K562 (cell line): ENCODE results near the gene NCBP2. TPM values are rescaled to one million over a fixed set of nuclear protein-coding genes. Genes with fewer than 3 reads are reported as not detected.

Experiments used
- CBX3 ChIP-seq, 2 experiments: IDR thresholded peaks; 1 replicate in 1 of 2; 2 replicates in 1 of 2; pipeline ENCODE4 v1.6.1; 2012; ENCODE audit warnings: inconsistent platforms in 2 of 2, low read length in 2 of 2, borderline replicate concordance in 1 of 2, control low read depth in 1 of 2
- E2F8 ChIP-seq: fragments of 450-650 bp; IDR thresholded peaks from 2 replicates; pipeline ENCODE4 v1.7.1; 2018; ENCODE audit warnings: mild to moderate bottlenecking, low read depth; ENCODE audit not compliant: partially characterized antibody
- EP300 ChIP-seq: IDR thresholded peaks from 2 replicates; pipeline ENCODE4 v1.6.1; 2012; ENCODE audit warnings: low read length, improper control_type of control experiment
- FOXM1 ChIP-seq, 2 experiments: fragments of 450-650 bp in 1 of 2; sonication (generic) in 1 of 2; formaldehyde crosslinking in 1 of 2; IDR thresholded peaks; 2 replicates each; pipeline versions ENCODE4 v1.6.1 to v1.9.0; 2017 to 2022; ENCODE audit warnings: low read depth in 2 of 2, mild to moderate bottlenecking in 2 of 2, missing genetic modification reagents in 1 of 2, moderate library complexity in 1 of 2
- FOXP1 ChIP-seq: sonication (generic); formaldehyde crosslinking; IDR thresholded peaks from 2 replicates; pipeline ENCODE4 v1.8.0; 2022; ENCODE audit warnings: mild to moderate bottlenecking, missing genetic modification reagents
- GTF2A2 ChIP-seq: IDR thresholded peaks from 2 replicates; pipeline ENCODE4 v1.6.1; 2016; ENCODE audit warnings: mild to moderate bottlenecking, missing genetic modification characterization, missing compliant biosample characterization
- HNRNPUL1 ChIP-seq: fragments of 200-400 bp; formaldehyde crosslinking; IDR thresholded peaks from 2 replicates; pipeline ENCODE4 v1.6.1; 2017; ENCODE audit warnings: low read length
- LEF1 ChIP-seq: fragments of 450-650 bp; IDR thresholded peaks from 2 replicates; pipeline ENCODE4 v1.6.1; 2016; ENCODE audit warnings: mild to moderate bottlenecking
- MCM7 ChIP-seq, 2 experiments: fragments of 450-650 bp; IDR thresholded peaks; 2 replicates each; pipeline ENCODE4 v1.6.1; 2016 to 2018
- MXI1 ChIP-seq: IDR thresholded peaks from 2 replicates; pipeline ENCODE4 v1.6.1; 2011; ENCODE audit warnings: low read depth, mild to moderate bottlenecking, improper control_type of control experiment, low read length
- NCOA2 ChIP-seq, 2 experiments: fragments of 450-650 bp; IDR thresholded peaks; 2 replicates each; pipeline ENCODE4 v1.6.1; 2018; ENCODE audit warnings: mild to moderate bottlenecking in 2 of 2, moderate library complexity in 1 of 2; ENCODE audit not compliant: partially characterized antibody in 2 of 2
- NR0B1 ChIP-seq: fragments of 450-650 bp; IDR thresholded peaks from one replicate; pipeline ENCODE4 v1.6.1; 2018; ENCODE audit warnings: mild to moderate bottlenecking, moderate library complexity; ENCODE audit not compliant: partially characterized antibody
- PKNOX1 ChIP-seq: fragments of 450-650 bp; IDR thresholded peaks from 2 replicates; pipeline ENCODE4 v1.6.1; 2016
- SMARCA5 ChIP-seq: fragments of 450-650 bp; IDR thresholded peaks from 2 replicates; pipeline ENCODE4 v1.6.1; 2016
- STAG1 ChIP-seq: sonication (generic); formaldehyde crosslinking; IDR thresholded peaks from 2 replicates; pipeline ENCODE4 v1.5.0; 2020; ENCODE audit warnings: missing genetic modification reagents, borderline replicate concordance
- U2AF1 ChIP-seq: fragments of 200-400 bp; formaldehyde crosslinking; optimal IDR thresholded peaks from 2 replicates; pipeline ENCODE3; 2017; ENCODE audit warnings: mild to moderate bottlenecking, low read depth, low read length, moderate library complexity
- USF1 ChIP-seq: sonication (generic); formaldehyde crosslinking; IDR thresholded peaks from 2 replicates; pipeline ENCODE4 v1.9.0; 2022; ENCODE audit warnings: mild to moderate bottlenecking, missing genetic modification reagents
- ZNF444 ChIP-seq: fragments of 250-450 bp; sonication (Bioruptor Pico); IDR thresholded peaks from 2 replicates; pipeline ENCODE4 v1.4.0; 2020; ENCODE audit warnings: mild to moderate bottlenecking, moderate library complexity
- ZNF717 ChIP-seq: fragments of 250-450 bp; sonication (Bioruptor Pico); IDR thresholded peaks from 2 replicates; pipeline ENCODE4 v1.5.0; 2021
- polyA plus RNA-seq, 8 experiments: library from polyadenylated mRNA; depleted of rRNA in 4 of 8; stranded (reverse) in 5 of 8; unstranded in 3 of 8; fragments of >200 nt; fragmentation: Nextera tagmentation in 2 of 8; fragmentation: Illumina TruSeq in 1 of 8; extraction: Ambion mirVana in 2 of 8; extraction: Trizol in 1 of 8; gene quantifications; 2 replicates each; pipeline versions ENCODE4 v1.2.1 to v1.2.3, GENCODE V29; 2011 to 2014; ENCODE audit warnings: inconsistent platforms in 1 of 8, missing spikeins in 1 of 8
- total RNA-seq, 7 experiments: library from RNA; depleted of rRNA in 6 of 7; stranded (reverse); fragments of >200 nt in 6 of 7; fragmentation: Illumina TruSeq in 2 of 7; extraction: Trizol in 2 of 7; gene quantifications; 2 replicates each; pipeline versions ENCODE4 v1.2.1 to v1.2.3, GENCODE V29; 2011 to 2021; ENCODE audit warnings: low replicate concordance in 1 of 7
- TF ChIP-seq, protein P1 (sequence below), 2 experiments: fragments of 250-450 bp in 1 of 2; fragments of 450-650 bp in 1 of 2; sonication (Bioruptor Pico) in 1 of 2; IDR thresholded peaks; 2 replicates each; pipeline versions ENCODE4 v1.6.1 to v1.8.0; 2016 to 2021; ENCODE audit warnings: mild to moderate bottlenecking in 2 of 2, moderate library complexity in 2 of 2, missing compliant biosample characterization in 1 of 2, missing genetic modification characterization in 1 of 2

The NCBP2 gene
- total and polyA plus RNA-seq, 9 of the 15 experiments (the other 6 are each of a cell fraction or from before 2014, with no cell fraction given), result 56.4 to 102 (median 82.3) TPM

GRCh38 chr3:196969660-196970546 lies 27.6 kb upstream of the NCBP2 start (continued):
- TF ChIP-seq E2F8 (no peak), SMARCA5 (no peak), FOXP1 (CRISPR knock-in tag) (no peak; the same call in 1 of the 2 replicates), NR0B1 (no peak), STAG1 (CRISPR knock-in tag) (peak; percentile 86), MXI1 (no peak), EP300 (no peak), GTF2A2 (tag) (no peak), ZNF717 (CRISPR knock-in tag) (no peak), CBX3 (IDR thresholded peaks at IDR 0.05; ENCODE audit: borderline replicate concordance in 1 of 2, low read length in 2 of 2) (0 out of 3 replicates have a peak, but pooled peaks of 1 of the 2 experiments have one; percentile 5), FOXM1 (IDR thresholded peaks at IDR 0.05; ENCODE audit: low read depth) (no peak), FOXM1 (CRISPR knock-in tag; IDR thresholded peaks at IDR 0.05; ENCODE audit: low read depth) (no peak; the same call in 1 of the 2 replicates), NCOA2 (IDR thresholded peaks at IDR 0.05; ENCODE audit: partially characterized antibody in 2 of 2) (no peak), U2AF1 (peak; percentile 21), USF1 (CRISPR knock-in tag) (no peak), LEF1 (no peak), HNRNPUL1 (no peak), ZNF444 (no peak), PKNOX1 (no peak), MCM7 (IDR thresholded peaks at IDR 0.05) (no peak)
- TF ChIP-seq, protein P1, sequence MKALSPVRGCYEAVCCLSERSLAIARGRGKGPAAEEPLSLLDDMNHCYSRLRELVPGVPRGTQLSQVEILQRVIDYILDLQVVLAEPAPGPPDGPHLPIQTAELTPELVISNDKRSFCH (CRISPR knock-in tag; IDR thresholded peaks at IDR 0.05), result no peak
- TF ChIP-seq, protein P1 (tag; IDR thresholded peaks at IDR 0.05), result no peak
